HepG2 (cell line): Measurements from ENCODE around the gene AJUBA. TPM values are rescaled to one million over a fixed set of nuclear protein-coding genes. Genes with fewer than 3 reads are reported as not detected.

ENCODE experiments used
- ATAC-seq: fragments of 200-7000 bp; cut with Tn5 transposase; 3 replicates; pipeline ENCODE4 v1.9.1; 2020; ENCODE audit warnings: mild to moderate bottlenecking, moderate library complexity
- BruUV-seq: library from RNA; stranded (reverse); fragments of 400-500 nt; replicated peaks from 2 replicates; lab custom pipeline; 2021; lab: Mats Ljungman, UMichigan
- CTCF ChIA-PET: fragments of 300-600 bp; formaldehyde crosslinking; extraction: SDS; loops from one replicate; lab custom pipeline; 2021; ENCODE audit warnings: low total read pairs, inconsistent platforms, low intra/inter-chr PET ratio; lab: Yijun Ruan, JAX
- POLR2A ChIA-PET: fragments of 350-600 bp; sonication (Branson Sonifier 250); formaldehyde crosslinking; loops from one replicate; lab custom pipeline; 2020; ENCODE audit warnings: antibody characterized with exemption, inconsistent platforms; lab: Yijun Ruan, JAX
- DNase-seq: peaks from one replicate; pipeline ENCODE4 v3.0.0-alpha.2; 2015; ENCODE audit warnings: low spot score
- FAIRE-seq: peaks from 3 replicates; lab custom pipeline; 2011; peaks lifted over from hg19 to GRCh38; lab: Jason Lieb, UNC
- H2AFZ ChIP-seq: one replicate; pipeline ENCODE4 v1.6.1; 2011; ENCODE audit warnings: low read length, inconsistent platforms
- H3K27ac ChIP-seq: fragments of 300-600 bp; 3 replicates; pipeline ENCODE4 v1.8.0; 2011; ENCODE audit warnings: mixed run types, mild to moderate bottlenecking, mixed read lengths, low read length, inconsistent platforms; ENCODE audit not compliant: insufficient read depth; ENCODE audit errors: extremely low read length
- H3K27me3 ChIP-seq, 2 experiments: fragments of 200-600 bp in 1 of 2; 2 replicates in 1 of 2; 3 replicates in 1 of 2; pipeline versions ENCODE4 v1.6.0 to v1.8.0; 2011; ENCODE audit warnings: low read length in 2 of 2, mild to moderate bottlenecking in 2 of 2, moderate library complexity in 2 of 2, inconsistent platforms in 1 of 2; ENCODE audit not compliant: insufficient read depth in 2 of 2, control insufficient read depth in 1 of 2
- H3K36me3 ChIP-seq, 2 experiments: fragments of 200-600 bp in 1 of 2; replicated peaks in 1 of 2; 2 replicates in 1 of 2; 3 replicates in 1 of 2; pipeline versions ENCODE4 v1.5.1 to v1.8.0; 2011; ENCODE audit warnings: low read length in 2 of 2, inconsistent platforms in 1 of 2; ENCODE audit not compliant: insufficient read depth in 2 of 2, control insufficient read depth in 1 of 2
- H3K4me1 ChIP-seq: 2 replicates; pipeline ENCODE4 v1.5.1; 2012; ENCODE audit warnings: low read length, inconsistent platforms; ENCODE audit not compliant: insufficient read depth
- H3K4me2 ChIP-seq: 2 replicates; pipeline ENCODE4 v1.6.0; 2011; ENCODE audit warnings: low read depth, low read length, inconsistent platforms
- H3K4me3 ChIP-seq, 3 experiments: fragments of 200-600 bp in 1 of 3; sonication (generic), shearing (Covaris generic) in 1 of 3; replicated peaks in 1 of 3; 2 replicates each; pipeline ENCODE4 v1.5.1; 2011 to 2016; ENCODE audit warnings: low read length in 3 of 3, inconsistent platforms in 2 of 3, low read depth in 2 of 3, mild to moderate bottlenecking in 2 of 3, control low read depth in 1 of 3, mixed read lengths in 1 of 3; ENCODE audit not compliant: insufficient read depth in 1 of 3
- H3K79me2 ChIP-seq: one replicate; pipeline ENCODE4 v1.6.1; 2011; ENCODE audit warnings: low read length, inconsistent platforms; ENCODE audit not compliant: insufficient read depth
- H3K9ac ChIP-seq: 2 replicates; pipeline ENCODE4 v1.6.0; 2011; ENCODE audit warnings: mild to moderate bottlenecking, low read depth, low read length, inconsistent platforms; ENCODE audit not compliant: insufficient read depth
- H3K9me3 ChIP-seq: 2 replicates; pipeline ENCODE4 v1.5.1; 2012; ENCODE audit warnings: mild to moderate bottlenecking, low read length
- H4K20me1 ChIP-seq: 2 replicates; pipeline ENCODE4 v1.6.0; 2011; ENCODE audit warnings: inconsistent platforms, mild to moderate bottlenecking, low read length, moderate library complexity; ENCODE audit not compliant: insufficient read depth
- KLF6 ChIP-seq: IDR thresholded peaks from 2 replicates; pipeline ENCODE4 v1.8.0; 2016; ENCODE audit warnings: missing biosample characterization, missing genetic modification reagents
- PBX3 ChIP-seq: sonication (generic); formaldehyde crosslinking; IDR thresholded peaks from 2 replicates; pipeline ENCODE4 v1.8.1; 2023; ENCODE audit warnings: missing genetic modification reagents, inconsistent platforms, borderline replicate concordance
- PRDM4 ChIP-seq: sonication (generic); formaldehyde crosslinking; IDR thresholded peaks from 2 replicates; pipeline ENCODE4 v1.9.0; 2021; ENCODE audit warnings: missing genetic modification reagents, borderline replicate concordance
- SMYD3 ChIP-seq: sonication (generic); formaldehyde crosslinking; IDR thresholded peaks from 2 replicates; pipeline ENCODE4 v1.8.1; 2023; ENCODE audit warnings: mild to moderate bottlenecking, missing genetic modification reagents
- ZMYM2 ChIP-seq: sonication (generic); formaldehyde crosslinking; IDR thresholded peaks from 2 replicates; pipeline ENCODE4 v1.8.0; 2022; ENCODE audit warnings: mild to moderate bottlenecking, missing genetic modification reagents
- ZNF101 ChIP-seq: sonication (generic); formaldehyde crosslinking; IDR thresholded peaks from 2 replicates; pipeline ENCODE4 v1.4.0; 2020; ENCODE audit warnings: mild to moderate bottlenecking, low read depth, missing genetic modification reagents, borderline replicate concordance
- ZNF17 ChIP-seq: sonication (generic); formaldehyde crosslinking; IDR thresholded peaks from 2 replicates; pipeline ENCODE4 v1.5.0; 2020; ENCODE audit warnings: mild to moderate bottlenecking, missing genetic modification reagents
- ZNF281 ChIP-seq: sonication (generic); formaldehyde crosslinking; IDR thresholded peaks from 2 replicates; pipeline ENCODE4 v1.4.0; 2020; ENCODE audit warnings: missing genetic modification reagents, borderline replicate concordance
- ZNF367 ChIP-seq: sonication (generic); formaldehyde crosslinking; IDR thresholded peaks from 2 replicates; pipeline ENCODE4 v1.4.0; 2020; ENCODE audit warnings: missing genetic modification reagents, borderline replicate concordance
- ZNF556 ChIP-seq: sonication (generic); formaldehyde crosslinking; IDR thresholded peaks from 2 replicates; pipeline ENCODE4 v1.4.0; 2020; ENCODE audit warnings: mild to moderate bottlenecking, missing genetic modification reagents, borderline replicate concordance
- ZNF83 ChIP-seq: sonication (generic); formaldehyde crosslinking; IDR thresholded peaks from 2 replicates; pipeline ENCODE4 v1.4.0; 2020; ENCODE audit warnings: missing genetic modification reagents, mild to moderate bottlenecking, borderline replicate concordance
- ZSCAN29 ChIP-seq: sonication (generic); formaldehyde crosslinking; conservative IDR thresholded peaks from 2 replicates; pipeline ENCODE4 v1.4.0; 2020; ENCODE audit warnings: mild to moderate bottlenecking, missing genetic modification reagents
- WGBS: methylation state at CpG from one replicate; pipeline ENCODE4 v1.1.6; 2017; ENCODE audit warnings: low lambda C conversion rate; 5-methylcytosine and 5-hydroxymethylcytosine counted together
- in situ Hi-C: cut with HindIII; loops from 2 replicates; pipeline ENCODE4 v1.10.0; 2017; ENCODE audit warnings: low pct_unique_long_range_greater_than_20kb; ENCODE audit not compliant: extremely low pct_ligation_motif_present
- intact Hi-C: fragments of 100-400 bp; cut with micrococcal nuclease; formaldehyde crosslinking; loops from one replicate; pipeline ENCODE4 v1.10.0; 2022; ENCODE audit not compliant: unreplicated experiment
- polyA plus RNA-seq, 8 experiments: library from polyadenylated mRNA; depleted of rRNA in 3 of 8; stranded (reverse) in 7 of 8; unstranded in 1 of 8; fragments of >200 nt; fragmentation: Illumina TruSeq in 4 of 8; extraction: Trizol in 4 of 8; gene quantifications; 2 replicates each; pipeline versions ENCODE4 v1.2.1 to v1.2.3, GENCODE V29; 2011 to 2016; ENCODE audit warnings: low read depth in 4 of 8, missing spikeins in 1 of 8, mixed read lengths in 1 of 8; ENCODE audit not compliant: insufficient read depth in 1 of 8
- total RNA-seq, 5 experiments: library from RNA; depleted of rRNA; stranded (reverse); fragments of >200 nt; fragmentation: Illumina TruSeq; extraction: Trizol; gene quantifications; 2 replicates each; pipeline ENCODE4 v1.2.3, GENCODE V29; 2016; ENCODE audit warnings: low read depth in 1 of 5
- TF ChIP-seq, protein P1 (sequence below): sonication (generic); formaldehyde crosslinking; IDR thresholded peaks from 2 replicates; pipeline ENCODE4 v1.5.0; 2020; ENCODE audit warnings: missing genetic modification reagents, mild to moderate bottlenecking, borderline replicate concordance

The AJUBA gene
- total and polyA plus RNA-seq, 2 of the 13 experiments (the other 11 are each of a cell fraction or from before 2014, with no cell fraction given) = 157 to 241 TPM

DNA sequence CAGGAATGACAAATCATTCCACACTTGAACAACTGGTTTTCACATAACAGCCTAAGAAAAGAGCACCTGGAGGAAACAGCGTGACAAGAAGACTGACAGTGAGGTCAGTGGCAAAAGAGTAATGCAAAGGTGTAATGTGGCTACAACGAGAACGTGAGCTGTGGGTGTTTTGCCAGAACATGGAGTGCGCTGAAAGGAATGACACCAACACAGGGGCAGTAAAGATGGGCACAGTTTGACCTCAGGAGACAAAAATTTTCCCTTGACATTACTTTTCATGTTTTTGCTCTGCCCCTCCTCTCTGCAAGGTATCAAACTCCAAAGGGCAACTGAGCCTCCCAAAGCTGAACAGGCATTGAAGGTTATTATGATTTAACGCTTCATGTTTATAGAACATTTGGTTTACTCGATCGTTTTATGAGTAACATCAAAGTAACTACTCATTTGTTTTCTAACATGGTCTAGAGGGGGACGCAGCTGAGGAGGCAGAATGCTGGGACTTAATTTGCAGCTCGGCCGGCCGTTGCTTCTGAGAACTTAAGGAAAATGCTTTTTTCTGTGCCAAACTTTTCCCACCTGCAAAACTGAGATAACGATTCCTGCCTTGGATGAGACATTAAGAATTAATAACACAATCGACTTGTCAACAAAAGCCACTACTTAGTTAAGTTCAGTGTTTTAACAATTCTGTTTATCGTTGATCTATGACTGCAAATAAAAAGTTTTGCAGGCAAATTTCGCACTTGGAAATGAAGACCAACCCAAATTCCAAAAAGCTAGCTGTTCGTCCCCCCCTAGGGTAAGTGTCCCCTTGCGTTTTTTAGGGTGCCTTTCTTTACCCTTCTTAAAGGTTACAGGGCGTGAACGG, 26.4 kb downstream of the AJUBA start (continued):
- TF ChIP-seq ZNF367 (CRISPR knock-in tag) = no peak
- TF ChIP-seq ZNF17 = no peak
- TF ChIP-seq SMYD3 = no peak

DNA sequence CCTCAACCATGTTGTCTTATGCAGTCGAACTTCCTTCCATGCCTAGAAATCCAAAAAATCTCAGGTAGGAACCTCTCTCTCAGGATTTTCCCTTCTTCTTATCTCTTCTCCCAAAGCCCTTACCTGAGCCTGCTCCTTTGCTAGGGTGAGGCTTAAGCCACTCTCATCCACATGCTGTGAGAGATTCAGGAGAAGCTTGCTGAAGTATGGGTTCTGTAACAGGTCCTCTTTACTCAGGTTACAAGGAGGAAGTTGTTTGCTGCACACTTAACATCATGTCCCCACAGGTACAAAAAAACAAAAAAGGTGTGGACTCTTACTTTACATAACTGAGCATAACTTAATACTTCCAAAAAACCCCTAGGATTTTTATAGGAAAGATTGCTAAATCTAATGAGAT, 29.9 kb downstream of the AJUBA start:
- no peak overlapping the region for H3K9ac ChIP-seq
- intact Hi-C loops = no loop called here
- H4K20me1 ChIP-seq = no peaks in the 10 kb centered on the region
- no peaks in the 10 kb centered on the region for H3K79me2 ChIP-seq
- in situ Hi-C loops = no loop called here
- no peak overlapping the region for H3K4me2 ChIP-seq
- BruUV-seq = no TSS peak
- ATAC-seq (no peak), FAIRE-seq (no peak), DNase-seq (no peak)
- 98% methylated on average over 1 of the region's 1 CpG for WGBS
- H3K9me3 ChIP-seq = no peaks in the 10 kb centered on the region
- peaks cover 6 to 37% of the 10 kb centered on the region in 2 experiments for H3K36me3 ChIP-seq
- peaks cover 27% of the 10 kb centered on the region for H3K4me1 ChIP-seq
- H3K27me3 ChIP-seq = no peaks in the 10 kb centered on the region; a peak in 1 of 5 replicates
- H2AFZ ChIP-seq = no peak overlapping the region
- H3K27ac ChIP-seq = no peak overlapping the region
- no peak overlapping the region for H3K4me3 ChIP-seq
- ChIA-PET CTCF (no interaction called here), POLR2A (interaction anchor here (1.2 to 26.8 kb wide), 3 partner anchors 23 to 30 kb away, joined by 3 to 1670 read pairs (median 10); partner anchors contain the start of genes AJUBA and PRMT5)
- no peak for TF ChIP-seq PBX3 (CRISPR knock-in tag)
- no peak for TF ChIP-seq PRDM4
- no peak for TF ChIP-seq ZSCAN29 (CRISPR knock-in tag)
- TF ChIP-seq KLF6 (CRISPR knock-in tag) = no peak
- TF ChIP-seq, protein P1, sequence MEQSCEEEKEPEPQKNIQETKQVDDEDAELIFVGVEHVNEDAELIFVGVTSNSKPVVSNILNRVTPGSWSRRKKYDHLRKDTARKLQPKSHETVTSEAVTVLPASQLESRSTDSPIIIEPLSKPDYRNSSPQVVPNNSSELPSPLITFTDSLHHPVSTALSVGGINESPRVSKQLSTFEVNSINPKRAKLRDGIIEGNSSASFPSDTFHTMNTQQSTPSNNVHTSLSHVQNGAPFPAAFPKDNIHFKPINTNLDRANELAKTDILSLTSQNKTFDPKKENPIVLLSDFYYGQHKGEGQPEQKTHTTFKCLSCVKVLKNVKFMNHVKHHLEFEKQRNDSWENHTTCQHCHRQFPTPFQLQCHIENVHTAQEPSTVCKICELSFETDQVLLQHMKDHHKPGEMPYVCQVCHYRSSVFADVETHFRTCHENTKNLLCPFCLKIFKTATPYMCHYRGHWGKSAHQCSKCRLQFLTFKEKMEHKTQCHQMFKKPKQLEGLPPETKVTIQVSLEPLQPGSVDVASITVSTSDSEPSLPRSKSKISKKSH (CRISPR knock-in tag) = no peak
- TF ChIP-seq ZNF281 (CRISPR knock-in tag) = no peak
- no peak for TF ChIP-seq ZMYM2
- TF ChIP-seq ZNF83 (CRISPR knock-in tag) = no peak
- TF ChIP-seq ZNF556 = no peak
- no peak for TF ChIP-seq ZNF101
